Thoracic aorta (tissue), 2 donors: ENCODE measurements around the gene BUB1B. TPM values are rescaled to one million over a fixed set of nuclear protein-coding genes. Genes with fewer than 3 reads are reported as not detected.

Experiments
- ATAC-seq: fragments of 150-250 bp; one replicate; pipeline ENCODE4 v1.8.0; 2017; ENCODE audit warnings: low read depth; ENCODE audit not compliant: insufficient number of reproducible peaks, low FRiP score
- DNase-seq: peaks from one replicate; pipeline ENCODE4 v3.0.0-alpha.2; 2020; ENCODE audit warnings: low spot score
- H3K27ac ChIP-seq, 2 donors: fragments of 200-600 bp; sonication (generic); 1 replicate in 1 of 2; 2 replicates in 1 of 2; pipeline ENCODE4 v1.5.1; 2016; ENCODE audit warnings: mild to moderate bottlenecking in 2 of 2, moderate library complexity in 2 of 2
- H3K27me3 ChIP-seq: fragments of 200-600 bp; sonication (generic); replicated peaks from 2 replicates; pipeline ENCODE4 v1.6.0; 2016; ENCODE audit warnings: mild to moderate bottlenecking; ENCODE audit not compliant: insufficient read depth
- H3K36me3 ChIP-seq: fragments of 200-600 bp; sonication (generic); one replicate; pipeline ENCODE4 v1.5.1; 2016
- H3K4me1 ChIP-seq, 2 donors: fragments of 200-600 bp; sonication (generic); 1 replicate in 1 of 2; 2 replicates in 1 of 2; pipeline versions ENCODE4 v1.5.1 to v1.6.0; 2016; ENCODE audit warnings: low read depth in 2 of 2, mild to moderate bottlenecking in 1 of 2; ENCODE audit not compliant: control insufficient read depth in 1 of 2
- H3K4me3 ChIP-seq: fragments of 200-600 bp; sonication (generic); 2 replicates; pipeline ENCODE4 v1.5.1; 2016; ENCODE audit warnings: mild to moderate bottlenecking
- H3K9me3 ChIP-seq: fragments of 200-600 bp; sonication (generic); 2 replicates; pipeline ENCODE4 v1.5.1; 2016
- total RNA-seq, 2 donors: library from RNA; depleted of rRNA; stranded (reverse); fragments of >200 nt; gene quantifications; one replicate each; pipeline versions ENCODE4 v1.1.0 to v1.2.3, GENCODE V29; 2016
- TF ChIP-seq, protein P1 (sequence below): fragments of 200-600 bp; sonication (generic); IDR thresholded peaks from one replicate; pipeline ENCODE4 v1.5.1; 2019; ENCODE audit warnings: antibody characterized with exemption

Gene BUB1B
- total RNA-seq, 2 donors from 2014 or later = 0.41 to 3.5 TPM

- ATAC-seq (no peak), DNase-seq (no peak)
- H3K4me3 ChIP-seq = no peak overlapping the region
- no peaks in the 10 kb centered on the region for H3K4me1 ChIP-seq
- H3K27ac ChIP-seq = no peak overlapping the region
- H3K36me3 ChIP-seq = no peaks in the 10 kb centered on the region
- H3K27me3 ChIP-seq = no peaks in the 10 kb centered on the region
- TF ChIP-seq, protein P1, sequence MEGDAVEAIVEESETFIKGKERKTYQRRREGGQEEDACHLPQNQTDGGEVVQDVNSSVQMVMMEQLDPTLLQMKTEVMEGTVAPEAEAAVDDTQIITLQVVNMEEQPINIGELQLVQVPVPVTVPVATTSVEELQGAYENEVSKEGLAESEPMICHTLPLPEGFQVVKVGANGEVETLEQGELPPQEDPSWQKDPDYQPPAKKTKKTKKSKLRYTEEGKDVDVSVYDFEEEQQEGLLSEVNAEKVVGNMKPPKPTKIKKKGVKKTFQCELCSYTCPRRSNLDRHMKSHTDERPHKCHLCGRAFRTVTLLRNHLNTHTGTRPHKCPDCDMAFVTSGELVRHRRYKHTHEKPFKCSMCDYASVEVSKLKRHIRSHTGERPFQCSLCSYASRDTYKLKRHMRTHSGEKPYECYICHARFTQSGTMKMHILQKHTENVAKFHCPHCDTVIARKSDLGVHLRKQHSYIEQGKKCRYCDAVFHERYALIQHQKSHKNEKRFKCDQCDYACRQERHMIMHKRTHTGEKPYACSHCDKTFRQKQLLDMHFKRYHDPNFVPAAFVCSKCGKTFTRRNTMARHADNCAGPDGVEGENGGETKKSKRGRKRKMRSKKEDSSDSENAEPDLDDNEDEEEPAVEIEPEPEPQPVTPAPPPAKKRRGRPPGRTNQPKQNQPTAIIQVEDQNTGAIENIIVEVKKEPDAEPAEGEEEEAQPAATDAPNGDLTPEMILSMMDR = no peak
- H3K9me3 ChIP-seq = no peaks in the 10 kb centered on the region
These were observed 109.6 kb downstream of the BUB1B start for GRCh38 chr15:40270246-40270995.

Other genes with a start within 250 kb of the BUB1B start
- 10 to 100 TPM; 43.0 to 88.0 TPM for gene GPR176, start 240.8 kb upstream of the BUB1B start, total RNA-seq
- gene EIF2AK4, start 227.0 kb upstream of the BUB1B start, total RNA-seq = 10 to 100 TPM; 29.9 to 33.7 TPM
- 100 to 1,000 TPM; 179 to 219 TPM for gene SRP14, start 121.9 kb upstream of the BUB1B start, total RNA-seq
- 10 to 100 TPM; 13.1 to 32.5 TPM for gene BMF, start 52.2 kb upstream of the BUB1B start, total RNA-seq
- gene PAK6, start 78.0 kb downstream of the BUB1B start, total RNA-seq = under 1 TPM; 0.68 to 0.78 TPM
- not detected for gene ANKRD63, start 122.0 kb downstream of the BUB1B start, total RNA-seq
- 10 to 100 TPM; 17.7 to 32.4 TPM for gene PLCB2, start 146.9 kb downstream of the BUB1B start, total RNA-seq
- gene INAFM2, start 162.6 kb downstream of the BUB1B start, total RNA-seq = 10 to 100 TPM; 63.8 to 79.2 TPM
- 10 to 100 TPM; 30.1 to 57.1 TPM for gene CCDC9B, start 179.9 kb downstream of the BUB1B start, total RNA-seq
- not detected for gene PHGR1, start 190.0 kb downstream of the BUB1B start, total RNA-seq
- gene DISP2, start 197.2 kb downstream of the BUB1B start, total RNA-seq = under 1 TPM; 0.21 to 0.54 TPM
- gene KNSTRN, start 221.7 kb downstream of the BUB1B start, total RNA-seq = 1 to 10 TPM; 4.5 to 5.8 TPM
- gene IVD, start 244.7 kb downstream of the BUB1B start, total RNA-seq = 10 to 100 TPM; 43.6 to 61.8 TPM